Liver (tissue), 9 donors: ENCODE results near the gene GAPVD1. TPM values are rescaled to one million over a fixed set of nuclear protein-coding genes. Genes with fewer than 3 reads are reported as not detected.
A peak's percentile ranks its signal among the peaks of the same experiment; 100 is the strongest.

Experiments
- DNase-seq: peaks from one replicate; pipeline ENCODE4 v3.0.0-alpha.2; 2017; ENCODE audit warnings: low spot score
- H3K27ac ChIP-seq, 2 donors: one replicate each; pipeline ENCODE4 v1.7.0; 2013; ENCODE audit warnings: inconsistent platforms in 2 of 2, low read length in 2 of 2, control low read depth in 1 of 2, low read depth in 1 of 2, mild to moderate bottlenecking in 1 of 2
- H3K27me3 ChIP-seq, 4 donors: one replicate each; pipeline versions ENCODE4 v1.6.1 to v1.7.0; 2013; ENCODE audit warnings: low read length in 3 of 4, inconsistent platforms in 1 of 4, mild to moderate bottlenecking in 1 of 4, moderate library complexity in 1 of 4; ENCODE audit not compliant: control insufficient read depth in 4 of 4, insufficient read depth in 4 of 4
- H3K36me3 ChIP-seq, 4 donors: one replicate each; pipeline versions ENCODE4 v1.6.1 to v1.7.0; 2013; ENCODE audit warnings: low read length in 3 of 4, mild to moderate bottlenecking in 3 of 4, low read depth in 1 of 4, moderate library complexity in 1 of 4; ENCODE audit not compliant: control insufficient read depth in 4 of 4, insufficient read depth in 3 of 4
- H3K4me1 ChIP-seq, 4 donors: one replicate each; pipeline versions ENCODE4 v1.6.1 to v1.7.0; 2013; ENCODE audit warnings: low read length in 3 of 4, mild to moderate bottlenecking in 3 of 4, moderate library complexity in 1 of 4; ENCODE audit not compliant: control insufficient read depth in 4 of 4, insufficient read depth in 4 of 4
- H3K4me3 ChIP-seq, 3 donors: one replicate each; pipeline versions ENCODE4 v1.6.1 to v1.7.0; 2013; ENCODE audit warnings: low read length in 3 of 3, control low read depth in 1 of 3, low read depth in 1 of 3, mild to moderate bottlenecking in 1 of 3
- H3K9ac ChIP-seq, 2 donors: one replicate each; pipeline ENCODE4 v1.7.0; 2013; ENCODE audit warnings: low read length in 2 of 2, mild to moderate bottlenecking in 2 of 2, moderate library complexity in 2 of 2, control low read depth in 1 of 2, low read depth in 1 of 2
- H3K9me3 ChIP-seq, 4 donors: one replicate each; pipeline versions ENCODE4 v1.6.1 to v1.7.0; 2013; ENCODE audit warnings: low read length in 3 of 4; ENCODE audit not compliant: control insufficient read depth in 4 of 4
- ATF3 ChIP-seq: IDR thresholded peaks from 2 replicates; pipeline ENCODE4 v1.6.1; 2016; ENCODE audit warnings: antibody characterized with exemption
- CTCF ChIP-seq: fragments of 150-350 bp; IDR thresholded peaks from 2 replicates; pipeline ENCODE4 v1.5.1; 2017; ENCODE audit warnings: improper control_type of control experiment, low read depth, low read length; ENCODE audit not compliant: missing input control
- EGR1 ChIP-seq, 2 donors: IDR thresholded peaks; 2 replicates each; pipeline ENCODE4 v1.6.1; 2016 to 2018; ENCODE audit warnings: antibody characterized with exemption in 2 of 2, low read depth in 2 of 2
- FOXA1 ChIP-seq: IDR thresholded peaks from 2 replicates; pipeline ENCODE4 v1.6.1; 2016; ENCODE audit warnings: antibody characterized with exemption
- FOXA2 ChIP-seq: IDR thresholded peaks from 2 replicates; pipeline ENCODE4 v1.6.1; 2016; ENCODE audit warnings: antibody characterized with exemption
- HNF4A ChIP-seq, 2 donors: conservative IDR thresholded peaks; 2 replicates each; pipeline ENCODE4 v1.6.1; 2016; ENCODE audit warnings: antibody characterized with exemption in 2 of 2, mild to moderate bottlenecking in 2 of 2
- HNF4G ChIP-seq: IDR thresholded peaks from 2 replicates; pipeline ENCODE4 v1.6.1; 2016; ENCODE audit warnings: antibody characterized with exemption
- JUND ChIP-seq, 2 donors: IDR thresholded peaks; 2 replicates each; pipeline ENCODE4 v1.6.1; 2016; ENCODE audit warnings: antibody characterized with exemption in 2 of 2
- MAX ChIP-seq: IDR thresholded peaks from 2 replicates; pipeline ENCODE4 v1.6.1; 2016; ENCODE audit warnings: antibody characterized with exemption
- NR2F2 ChIP-seq: IDR thresholded peaks from 2 replicates; pipeline ENCODE4 v1.6.1; 2016; ENCODE audit warnings: antibody characterized with exemption
- RAD21 ChIP-seq, 2 donors: IDR thresholded peaks; 2 replicates each; pipeline ENCODE4 v1.6.1; 2016; ENCODE audit warnings: antibody characterized with exemption in 2 of 2, mild to moderate bottlenecking in 2 of 2
- REST ChIP-seq: IDR thresholded peaks from 2 replicates; pipeline ENCODE4 v1.6.1; 2016; ENCODE audit warnings: antibody characterized with exemption, mild to moderate bottlenecking
- RXRA ChIP-seq, 2 donors: IDR thresholded peaks; 2 replicates each; pipeline ENCODE4 v1.6.1; 2017 to 2018; ENCODE audit warnings: antibody characterized with exemption in 2 of 2, mild to moderate bottlenecking in 1 of 2
- SP1 ChIP-seq: IDR thresholded peaks from 2 replicates; pipeline ENCODE4 v1.6.1; 2018; ENCODE audit warnings: antibody characterized with exemption, mild to moderate bottlenecking
- TAF1 ChIP-seq: conservative IDR thresholded peaks from 2 replicates; pipeline ENCODE4 v1.6.1; 2016; ENCODE audit warnings: antibody characterized with exemption, mild to moderate bottlenecking
- YY1 ChIP-seq: IDR thresholded peaks from 2 replicates; pipeline ENCODE4 v1.6.1; 2016; ENCODE audit warnings: antibody characterized with exemption, mild to moderate bottlenecking
- ZBTB33 ChIP-seq: IDR thresholded peaks from 2 replicates; pipeline ENCODE4 v1.6.1; 2016; ENCODE audit warnings: antibody characterized with exemption
- WGBS: extraction: QIAGEN DNeasy Blood & Tissue Kit; methylation state at CpG from one replicate; pipeline ENCODE4 v1.1.7; 2013; 5-methylcytosine and 5-hydroxymethylcytosine counted together
- polyA plus RNA-seq, 2 donors: library from polyadenylated mRNA; stranded (reverse) in 1 of 2; unstranded in 1 of 2; fragments of 200-250 nt in 1 of 2; fragments of >200 nt in 1 of 2; fragmentation: Nextera tagmentation in 1 of 2; extraction: Ambion mirVana in 1 of 2; gene quantifications; one replicate each; pipeline versions ENCODE4 v1.2.1 to v1.2.3, GENCODE V29; 2013 to 2015
- total RNA-seq, 2 donors: library from RNA; depleted of rRNA; stranded (reverse); fragments of >200 nt; gene quantifications; one replicate each; pipeline ENCODE4 v1.2.3, GENCODE V29; 2014
- donor health status: healthy.
- donor health status: healthy.
- donor health status: healthy.
- donor health status: healthy.
- donor health status: healthy.

The GAPVD1 gene
- total and polyA plus RNA-seq, 4 donors, result 5.5 to 89.7 (median 28.6) TPM

GRCh38 chr9:125359011-125359410 lies 97.4 kb downstream of the GAPVD1 start (continued):
- TF ChIP-seq SP1 (no peak), FOXA2 (no peak), FOXA1 (no peak), EGR1 (IDR thresholded peaks at IDR 0.05; ENCODE audit: low read depth in 2 of 2) (no peak)

- Histone ChIP-seq H3K36me3 (peaks cover 11 to 65% (median 41%) of the 10 kb centered on the region in 4 donors), H3K27me3 (no peaks in the 10 kb centered on the region), H3K4me1 (no peaks in the 10 kb centered on the region), H3K9ac (no peak overlapping the region), H3K9me3 (no peaks in the 10 kb centered on the region), H3K4me3 (no peak overlapping the region), H3K27ac (no peak overlapping the region)
- TF ChIP-seq ZBTB33, result no peak
- TF ChIP-seq HNF4A (conservative IDR thresholded peaks at IDR 0.05), result no peak
- TF ChIP-seq HNF4G, result no peak
- no peak for TF ChIP-seq SP1
- no peak for DNase-seq
- 94% methylated on average over 2 of the region's 2 CpGs for WGBS
Measured at GRCh38 chr9:125360601-125361000, 99.0 kb downstream of the GAPVD1 start.

- Histone ChIP-seq H3K27me3 (no peaks in the 10 kb centered on the region), H3K4me3 (no peak overlapping the region), H3K4me1 (no peaks in the 10 kb centered on the region), H3K9ac (no peak overlapping the region), H3K27ac (no peak overlapping the region), H3K36me3 (peaks cover 8 to 55% (median 35%) of the 10 kb centered on the region in 4 donors), H3K9me3 (no peaks in the 10 kb centered on the region)
- peak in 1 of 2 donors; percentile 44 for TF ChIP-seq RAD21 (IDR thresholded peaks at IDR 0.05)
- no peak for TF ChIP-seq JUND (IDR thresholded peaks at IDR 0.05)
- no peak for TF ChIP-seq FOXA2
- DNase-seq, result no peak
- 81% methylated on average over 5 of the region's 5 CpGs for WGBS
Measured at GRCh38 chr9:125361837-125362531, 100.4 kb downstream of the GAPVD1 start.

GRCh38 chr9:125366676-125367075 lies 105.0 kb downstream of the GAPVD1 start:
- no peaks in the 10 kb centered on the region for H3K9me3 ChIP-seq
- WGBS, result 93% methylated on average over 5 of the region's 5 CpGs
- no peaks in the 10 kb centered on the region for H3K27me3 ChIP-seq
- no peak overlapping the region for H3K4me3 ChIP-seq
- H3K4me1 ChIP-seq, result no peaks in the 10 kb centered on the region
- no peak overlapping the region for H3K27ac ChIP-seq
- no peak for DNase-seq
- no peak overlapping the region for H3K9ac ChIP-seq
- H3K36me3 ChIP-seq, result peaks cover 3 to 26% (median 18%) of the 10 kb centered on the region in 4 donors
- no peak for TF ChIP-seq MAX
- TF ChIP-seq EGR1 (IDR thresholded peaks at IDR 0.05; ENCODE audit: low read depth in 2 of 2), result no peak
- no peak for TF ChIP-seq TAF1
- no peak for TF ChIP-seq RXRA (IDR thresholded peaks at IDR 0.05)
- no peak for TF ChIP-seq NR2F2
- TF ChIP-seq SP1, result no peak
- TF ChIP-seq YY1, result no peak
- TF ChIP-seq REST, result no peak
- no peak for TF ChIP-seq RAD21 (IDR thresholded peaks at IDR 0.05)
- no peak for TF ChIP-seq CTCF
- TF ChIP-seq ATF3, result no peak
- TF ChIP-seq HNF4A (conservative IDR thresholded peaks at IDR 0.05), result no peak
- TF ChIP-seq HNF4G, result no peak
- TF ChIP-seq FOXA2, result no peak
- TF ChIP-seq FOXA1, result no peak
